GM12878 (cell line): ENCODE measurements around the gene FOXI3.

Source experiments
- BCL3 ChIP-seq: IDR thresholded peaks from 2 replicates; pipeline ENCODE4 v1.6.1; 2011; ENCODE audit warnings: borderline replicate concordance, low read depth, mild to moderate bottlenecking, moderate library complexity, low read length; ENCODE audit not compliant: insufficient read depth, poor library complexity, severe bottlenecking
- CTCF ChIP-seq, 3 experiments: IDR thresholded peaks in 2 of 3; conservative IDR thresholded peaks in 1 of 3; 2 replicates each; pipeline ENCODE4 v1.5.1; 2011; ENCODE audit warnings: low read depth in 3 of 3, low read length in 3 of 3, mild to moderate bottlenecking in 3 of 3, control low read depth in 2 of 3, moderate library complexity in 2 of 3, inconsistent platforms in 1 of 3, mixed read lengths in 1 of 3; ENCODE audit not compliant: control insufficient read depth in 2 of 3, insufficient read depth in 1 of 3; ENCODE audit errors: extremely low read depth in 1 of 3
- EZH2 ChIP-seq: IDR thresholded peaks from 2 replicates; pipeline ENCODE4 v1.6.1; 2012; ENCODE audit warnings: low read depth, mild to moderate bottlenecking, control low read depth, inconsistent platforms, low read length, borderline replicate concordance; ENCODE audit not compliant: control insufficient read depth
- POLR2AphosphoS5 ChIP-seq: IDR thresholded peaks from 2 replicates; pipeline ENCODE4 v1.6.1; 2011; ENCODE audit warnings: mild to moderate bottlenecking, low read length, inconsistent platforms
- SIX5 ChIP-seq: IDR thresholded peaks from 2 replicates; pipeline ENCODE4 v1.6.1; 2011; ENCODE audit warnings: mild to moderate bottlenecking, low read depth, low read length, moderate library complexity; ENCODE audit not compliant: severe bottlenecking
- ZBTB11 ChIP-seq: fragments of 450-650 bp; formaldehyde crosslinking; IDR thresholded peaks from 2 replicates; pipeline ENCODE4 v1.5.0; 2022; ENCODE audit warnings: mild to moderate bottlenecking, missing genetic modification characterization
- TF ChIP-seq, protein P1 (sequence below): IDR thresholded peaks from 2 replicates; pipeline ENCODE4 v1.6.1; 2011; ENCODE audit warnings: mild to moderate bottlenecking, low read depth, low read length, moderate library complexity; ENCODE audit not compliant: insufficient replicate concordance

- TF ChIP-seq CTCF (IDR thresholded peaks at IDR 0.05 in 2 of 3, conservative IDR thresholded peaks at IDR 0.05 in 1 of 3; ENCODE audit: control insufficient read depth in 2 of 3, extremely low read depth in 1 of 3, insufficient read depth in 1 of 3, low read depth in 3 of 3, low read length in 3 of 3) (no peak), ZBTB11 (CRISPR knock-in tag) (no peak), SIX5 (no peak), BCL3 (no peak), EZH2 (no peak), POLR2AphosphoS5 (no peak)
- TF ChIP-seq, protein P1, sequence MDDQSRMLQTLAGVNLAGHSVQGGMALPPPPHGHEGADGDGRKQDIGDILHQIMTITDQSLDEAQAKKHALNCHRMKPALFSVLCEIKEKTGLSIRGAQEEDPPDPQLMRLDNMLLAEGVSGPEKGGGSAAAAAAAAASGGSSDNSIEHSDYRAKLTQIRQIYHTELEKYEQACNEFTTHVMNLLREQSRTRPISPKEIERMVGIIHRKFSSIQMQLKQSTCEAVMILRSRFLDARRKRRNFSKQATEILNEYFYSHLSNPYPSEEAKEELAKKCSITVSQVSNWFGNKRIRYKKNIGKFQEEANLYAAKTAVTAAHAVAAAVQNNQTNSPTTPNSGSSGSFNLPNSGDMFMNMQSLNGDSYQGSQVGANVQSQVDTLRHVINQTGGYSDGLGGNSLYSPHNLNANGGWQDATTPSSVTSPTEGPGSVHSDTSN: no peak
Measured at GRCh38 chr2:88481691-88482336, 29.3 kb upstream of the FOXI3 start.
